Eye (tissue), 1 donor: ENCODE measurements around the gene PRKCD.

ENCODE experiments used
- DNase-seq: peaks from one replicate; pipeline ENCODE4 v3.0.0-alpha.2; 2015

PRKCD gene

DNA sequence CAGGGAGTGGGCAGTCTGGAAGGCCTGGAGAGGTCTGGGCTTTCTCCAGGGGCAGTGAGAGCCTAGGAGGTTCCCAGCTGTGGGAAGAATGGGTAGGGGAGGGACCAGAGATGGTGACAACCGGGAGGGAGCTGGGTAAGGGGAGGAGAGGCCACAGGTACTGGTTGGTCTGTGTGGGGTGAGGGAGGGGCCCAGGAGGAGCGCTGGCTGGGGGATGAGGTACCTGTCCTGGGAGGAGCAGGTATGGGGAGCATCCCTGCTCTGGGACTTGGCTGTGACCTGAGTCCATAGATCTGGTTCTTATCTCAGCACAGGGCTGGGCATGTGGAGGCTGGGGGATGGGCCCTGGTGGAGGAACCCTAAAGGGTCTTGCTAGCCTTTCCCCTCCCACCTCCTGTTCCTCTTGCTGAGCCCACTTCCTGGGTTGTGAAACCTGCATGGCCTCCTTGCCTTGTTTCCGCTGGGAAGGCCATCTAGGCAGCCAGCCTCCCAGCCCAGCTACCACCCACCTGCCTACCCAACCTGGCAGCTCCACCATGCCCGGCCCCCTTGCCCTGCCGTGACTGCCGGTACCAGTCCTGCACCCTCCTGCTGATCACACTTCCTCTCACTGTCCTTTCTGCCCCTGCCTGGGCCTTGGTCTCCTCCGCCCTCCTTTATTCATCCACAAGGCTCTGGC is 11.0 kb downstream of the PRKCD start:
- DNase-seq: no peak

DNA sequence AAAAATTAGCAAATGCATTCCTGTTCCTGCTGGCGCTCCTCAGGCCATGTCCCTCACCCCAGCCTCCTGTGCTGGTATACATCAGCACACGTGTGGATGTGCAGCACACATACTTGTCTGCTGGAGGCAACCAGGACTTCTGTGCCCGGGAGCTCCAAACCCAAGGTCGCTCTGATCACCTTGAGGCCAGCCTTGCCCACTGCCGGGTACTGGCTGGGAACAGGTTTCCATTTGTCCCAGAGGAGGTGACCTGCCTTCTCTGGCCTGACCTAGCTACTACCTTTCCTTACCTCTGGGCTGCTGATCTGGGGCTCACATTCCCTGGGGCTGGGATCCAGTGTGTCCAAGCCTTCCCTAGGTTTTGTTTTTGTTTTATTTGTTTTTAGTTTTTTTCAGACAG is 12.1 kb downstream of the PRKCD start:
- no peak for DNase-seq

DNA sequence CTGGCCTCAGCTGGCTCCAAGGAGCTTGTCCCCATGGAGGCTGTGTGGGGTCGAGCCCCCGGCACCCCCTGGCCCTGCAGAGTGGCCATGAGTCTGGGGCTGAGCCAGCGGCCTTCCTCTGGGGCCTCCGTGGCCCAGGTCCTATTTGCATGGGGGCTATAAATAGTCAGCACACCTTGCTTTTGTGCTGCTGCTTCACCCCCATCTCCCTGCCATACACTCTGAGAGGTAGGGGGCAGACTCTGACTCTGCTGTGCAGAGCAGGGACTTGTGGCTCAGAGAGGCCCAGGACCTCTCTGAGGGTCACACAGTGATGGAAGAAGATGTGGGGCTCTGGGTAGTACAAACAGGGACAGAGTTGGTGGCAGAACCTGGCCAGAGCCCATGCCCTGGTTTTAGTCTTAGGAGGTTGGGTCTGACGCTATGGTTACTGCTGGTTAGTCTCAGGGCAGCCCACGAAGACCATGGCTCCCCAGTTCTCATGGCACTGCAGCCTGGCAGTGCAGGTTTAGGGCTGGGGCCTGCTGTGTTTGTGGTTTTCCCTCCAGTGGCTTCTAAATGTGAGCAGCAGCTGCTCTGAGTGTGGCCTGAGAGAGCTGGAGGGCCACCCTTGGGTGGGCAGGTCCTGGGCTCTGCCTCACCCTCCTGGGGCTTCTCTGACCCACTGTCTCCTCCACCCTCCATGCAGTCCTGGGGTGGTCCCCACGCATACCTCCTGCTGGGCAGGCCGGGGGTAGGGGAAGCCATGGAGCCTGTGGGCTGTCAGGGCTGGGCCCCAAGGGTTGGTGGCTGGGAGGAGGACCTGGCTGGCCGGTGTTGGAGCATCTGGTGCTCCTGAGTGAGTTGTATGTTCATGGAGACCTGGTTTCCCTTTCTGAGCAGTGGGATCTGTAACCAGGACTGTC is 13.6 kb downstream of the PRKCD start:
- no peak for DNase-seq

DNA sequence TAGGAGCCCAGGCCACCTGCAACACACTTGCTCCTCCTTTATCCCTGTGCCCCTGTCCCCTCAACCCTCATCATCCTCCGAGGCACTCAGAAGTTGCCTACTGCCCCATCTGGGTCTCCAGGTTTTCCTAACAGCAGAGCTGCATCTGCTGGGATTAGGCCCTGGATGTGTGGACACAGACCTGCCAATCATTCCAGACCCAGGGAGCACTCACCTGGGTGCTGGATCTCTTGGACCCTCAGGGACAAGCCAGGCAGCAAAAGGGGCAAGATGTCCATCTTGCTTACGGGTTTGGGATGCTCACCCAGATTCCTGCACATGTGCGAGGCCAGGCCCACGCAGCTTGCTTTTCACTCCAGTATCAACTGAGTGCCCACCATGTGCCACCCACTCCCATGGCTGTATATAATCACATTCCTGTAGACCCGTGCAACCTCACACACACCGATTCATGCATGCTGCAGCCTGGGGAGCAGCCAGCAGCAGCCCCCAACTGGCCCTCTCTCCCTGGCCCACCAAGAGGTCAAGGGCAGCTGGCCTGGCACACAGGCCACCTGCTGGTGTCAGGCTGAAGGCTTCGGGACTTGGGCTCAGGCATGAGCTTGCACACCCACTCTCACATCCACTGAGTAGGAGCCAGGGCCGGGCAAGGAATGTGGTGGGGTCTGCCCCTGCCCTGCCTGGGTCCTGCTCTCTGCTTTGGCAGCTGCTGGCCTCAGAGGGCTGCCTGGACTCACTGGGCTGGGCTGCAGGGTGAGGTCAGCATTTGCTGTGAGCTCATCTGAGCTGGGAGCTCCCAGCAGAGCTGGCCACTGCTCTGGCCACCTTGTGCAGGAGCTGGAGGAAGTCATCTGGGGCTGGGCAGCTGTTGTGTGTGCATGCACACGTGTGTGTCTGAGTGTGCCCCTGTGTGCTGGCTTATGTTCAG is 14.9 kb downstream of the PRKCD start:
- DNase-seq: no peak

DNA sequence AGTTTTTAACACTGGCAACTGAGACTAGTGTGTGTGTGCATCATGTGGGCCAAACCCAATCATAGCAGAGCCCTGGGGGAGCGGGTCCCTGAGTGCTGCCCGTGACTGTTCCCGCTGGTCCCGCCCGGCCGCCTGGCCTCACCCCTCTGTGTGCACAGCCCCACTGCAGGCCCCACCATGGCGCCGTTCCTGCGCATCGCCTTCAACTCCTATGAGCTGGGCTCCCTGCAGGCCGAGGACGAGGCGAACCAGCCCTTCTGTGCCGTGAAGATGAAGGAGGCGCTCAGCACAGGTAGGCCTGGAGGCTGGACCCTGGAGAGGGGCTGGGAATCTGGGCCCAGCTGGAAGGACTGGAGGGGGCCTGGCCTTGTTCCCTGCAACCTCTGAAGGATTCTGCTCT is 17.2 kb downstream of the PRKCD start:
- DNase-seq: no peak

DNA sequence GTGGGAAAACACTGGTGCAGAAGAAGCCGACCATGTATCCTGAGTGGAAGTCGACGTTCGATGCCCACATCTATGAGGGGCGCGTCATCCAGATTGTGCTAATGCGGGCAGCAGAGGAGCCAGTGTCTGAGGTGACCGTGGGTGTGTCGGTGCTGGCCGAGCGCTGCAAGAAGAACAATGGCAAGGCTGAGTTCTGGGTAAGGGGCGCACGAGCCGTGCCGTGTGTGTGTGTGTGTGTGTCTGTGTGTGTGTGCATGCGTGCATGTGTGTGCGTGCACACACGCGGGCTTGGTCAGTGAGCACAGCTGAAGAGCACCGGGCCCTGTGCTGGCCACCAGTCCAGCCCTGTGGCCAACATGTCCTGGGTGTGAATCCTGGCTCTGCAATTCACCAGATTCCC is 18.6 kb downstream of the PRKCD start:
- DNase-seq: no peak

DNA sequence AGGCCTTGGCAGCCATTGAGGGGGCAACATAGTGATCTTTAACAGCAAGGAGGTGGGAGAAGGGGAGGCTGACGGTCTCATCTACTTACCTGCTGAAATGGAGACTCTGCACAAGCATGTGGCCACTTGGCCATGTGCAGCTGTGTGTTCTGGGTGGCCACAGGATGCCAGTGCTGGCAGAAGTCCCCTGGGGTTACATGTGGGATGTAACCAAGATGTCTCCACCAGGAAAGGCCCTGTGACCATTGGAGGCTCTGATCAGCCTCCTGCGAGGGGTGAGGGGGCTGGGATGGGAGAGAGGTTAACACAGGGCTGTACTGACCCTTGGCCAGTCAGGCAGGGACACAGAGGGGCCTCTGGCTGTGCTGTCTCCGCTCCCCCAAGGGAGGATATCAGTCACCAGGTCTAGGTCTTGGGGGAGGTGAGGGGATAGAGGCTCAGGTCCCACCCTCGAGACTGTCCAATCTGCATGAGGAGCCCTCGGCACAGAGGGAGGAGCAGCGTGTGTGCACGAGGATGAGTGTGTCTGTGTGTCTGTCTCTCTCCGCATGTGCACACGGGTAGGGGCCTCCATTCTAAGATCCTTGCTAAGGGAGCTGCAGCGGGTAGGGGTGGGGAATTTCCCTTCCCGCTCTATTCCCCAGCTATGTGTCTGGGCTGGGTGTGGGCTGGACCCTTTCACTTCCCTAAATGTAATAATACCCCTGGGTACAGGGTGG is 19.5 kb downstream of the PRKCD start:
- no peak for DNase-seq

DNA sequence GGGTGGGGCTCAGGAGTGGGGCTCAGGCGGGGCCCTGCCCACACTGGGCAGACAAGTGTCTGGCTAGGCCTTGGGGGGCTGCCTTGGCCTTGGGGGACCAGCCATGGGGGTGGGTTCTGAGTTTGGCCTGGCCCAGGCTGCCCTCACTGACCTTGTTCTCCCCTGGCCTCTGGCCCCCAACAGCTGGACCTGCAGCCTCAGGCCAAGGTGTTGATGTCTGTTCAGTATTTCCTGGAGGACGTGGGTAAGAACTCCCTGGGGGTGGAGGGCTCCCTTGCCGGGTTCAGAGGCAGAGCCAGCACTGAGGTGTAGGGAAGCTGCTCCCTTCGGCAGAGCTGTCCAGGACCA is 20.0 kb downstream of the PRKCD start:
- no peak for DNase-seq

DNA sequence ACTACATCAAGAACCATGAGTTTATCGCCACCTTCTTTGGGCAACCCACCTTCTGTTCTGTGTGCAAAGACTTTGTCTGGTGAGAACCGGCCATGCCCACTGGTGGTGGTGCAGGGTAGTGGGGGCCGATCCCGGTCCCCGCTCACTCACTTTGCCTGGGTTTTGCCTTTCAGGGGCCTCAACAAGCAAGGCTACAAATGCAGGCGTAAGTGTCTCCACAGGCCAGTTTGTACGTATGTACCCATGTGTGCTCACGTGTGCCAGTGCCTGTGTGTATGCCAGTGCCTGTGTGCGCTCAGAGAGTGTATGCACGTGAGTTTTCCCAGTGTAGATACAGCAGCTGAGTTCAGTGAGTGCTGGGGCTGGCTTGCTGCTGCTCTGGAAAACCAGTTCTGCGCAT is 20.5 kb downstream of the PRKCD start:
- no peak for DNase-seq

DNA sequence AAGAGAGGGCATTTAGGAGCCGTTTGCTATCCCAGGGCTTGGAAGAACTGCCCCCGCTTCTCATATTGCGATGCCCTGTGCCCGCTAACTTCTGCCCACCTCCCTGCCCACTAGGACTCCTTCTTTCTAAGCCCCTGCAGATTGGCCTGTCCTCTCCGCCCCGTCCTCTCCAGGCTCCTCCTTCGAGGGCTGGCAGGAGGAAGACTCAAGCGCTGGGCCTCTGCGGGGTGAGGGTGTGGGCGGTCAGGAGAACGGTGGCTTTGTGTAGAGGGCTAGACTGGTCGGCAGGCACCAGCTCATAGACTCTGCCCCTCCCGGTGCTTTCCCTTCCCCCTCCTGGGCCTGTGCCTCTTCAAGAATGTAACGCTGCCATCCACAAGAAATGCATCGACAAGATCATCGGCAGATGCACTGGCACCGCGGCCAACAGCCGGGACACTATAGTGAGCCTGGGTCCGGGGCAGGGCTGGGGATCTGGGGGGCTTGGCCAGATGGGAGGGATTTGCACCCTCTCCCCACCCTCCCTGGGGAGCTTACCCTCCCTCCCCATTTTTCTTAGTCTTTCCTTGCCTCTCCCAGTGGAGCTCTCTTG is 21.9 kb downstream of the PRKCD start:
- DNase-seq: no peak

DNA sequence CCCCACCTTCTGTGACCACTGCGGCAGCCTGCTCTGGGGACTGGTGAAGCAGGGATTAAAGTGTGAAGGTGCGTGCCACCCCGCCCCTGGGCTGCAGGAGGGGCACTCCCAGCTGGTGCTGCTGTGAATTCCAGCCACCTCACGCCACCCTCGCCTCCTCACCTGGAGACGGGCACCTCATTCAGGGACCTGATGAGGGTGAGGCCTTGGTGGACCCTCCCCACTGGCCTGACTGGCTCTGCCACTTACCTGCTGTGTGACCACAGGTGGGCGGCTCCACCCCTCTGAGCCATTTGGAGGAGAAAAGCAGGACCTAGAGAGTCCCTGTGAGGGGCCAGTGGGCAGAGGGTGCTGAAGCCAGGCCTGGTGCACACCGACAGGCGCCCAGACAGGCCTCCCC is 22.5 kb downstream of the PRKCD start:
- DNase-seq: no peak

DNA sequence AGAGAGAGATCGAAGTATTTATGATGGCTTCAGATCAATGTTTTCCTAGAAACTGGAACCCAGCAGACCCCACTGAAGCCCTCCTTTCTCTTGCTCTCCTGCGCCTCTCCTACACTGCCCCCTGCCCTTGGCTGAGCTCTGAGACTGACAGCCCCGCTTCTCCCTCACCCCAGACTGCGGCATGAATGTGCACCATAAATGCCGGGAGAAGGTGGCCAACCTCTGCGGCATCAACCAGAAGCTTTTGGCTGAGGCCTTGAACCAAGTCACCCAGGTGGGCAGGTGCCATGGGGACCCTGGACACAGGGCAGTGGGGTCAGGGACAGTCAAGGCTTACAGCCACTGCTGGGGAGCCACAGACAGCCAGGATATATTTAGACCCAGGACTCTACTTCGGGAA is 23.7 kb downstream of the PRKCD start:
- no peak for DNase-seq

DNA sequence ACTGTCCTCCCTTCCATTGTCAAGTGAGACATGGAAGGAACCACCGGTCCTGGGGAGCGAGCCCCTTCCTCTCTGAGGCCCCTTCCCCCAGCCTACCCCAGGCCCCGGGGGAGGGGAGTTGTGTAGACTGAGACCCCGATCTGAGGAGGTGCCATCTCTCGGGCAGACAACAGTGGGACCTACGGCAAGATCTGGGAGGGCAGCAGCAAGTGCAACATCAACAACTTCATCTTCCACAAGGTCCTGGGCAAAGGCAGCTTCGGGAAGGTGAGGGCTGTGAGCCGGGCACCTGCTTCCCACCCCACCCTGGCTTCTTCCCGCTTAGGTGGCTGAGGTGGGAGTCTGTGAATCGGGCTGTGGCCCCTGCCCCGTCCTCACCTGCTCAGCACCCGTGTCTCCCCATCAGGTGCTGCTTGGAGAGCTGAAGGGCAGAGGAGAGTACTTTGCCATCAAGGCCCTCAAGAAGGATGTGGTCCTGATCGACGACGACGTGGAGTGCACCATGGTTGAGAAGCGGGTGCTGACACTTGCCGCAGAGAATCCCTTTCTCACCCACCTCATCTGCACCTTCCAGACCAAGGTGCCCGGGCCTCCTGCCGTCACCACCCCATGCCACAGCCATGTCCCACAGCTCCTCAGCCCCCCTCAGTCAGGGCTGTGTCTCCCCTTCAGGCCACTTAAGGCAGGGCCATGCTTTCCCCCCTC is 24.9 kb downstream of the PRKCD start:
- DNase-seq: no peak

DNA sequence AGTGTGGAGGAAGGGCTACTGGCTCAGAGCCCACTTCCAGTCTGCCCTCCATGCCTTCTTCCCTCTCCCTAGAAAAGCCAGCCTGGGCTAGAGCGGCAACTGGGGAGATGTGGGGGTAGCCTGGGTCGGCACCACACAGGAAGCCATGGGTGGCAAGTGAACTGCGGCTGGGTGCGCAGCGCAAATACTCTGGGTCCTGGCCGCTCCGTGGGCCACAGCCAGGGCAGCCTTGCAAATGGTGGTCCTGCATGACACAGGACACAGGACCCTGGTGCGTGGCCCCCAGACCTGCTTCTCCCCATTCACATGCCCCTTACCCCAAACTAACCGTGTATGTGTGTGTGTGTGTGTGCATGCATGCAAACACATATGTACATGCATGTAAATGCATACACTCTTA is 25.7 kb downstream of the PRKCD start:
- DNase-seq: no peak

DNA sequence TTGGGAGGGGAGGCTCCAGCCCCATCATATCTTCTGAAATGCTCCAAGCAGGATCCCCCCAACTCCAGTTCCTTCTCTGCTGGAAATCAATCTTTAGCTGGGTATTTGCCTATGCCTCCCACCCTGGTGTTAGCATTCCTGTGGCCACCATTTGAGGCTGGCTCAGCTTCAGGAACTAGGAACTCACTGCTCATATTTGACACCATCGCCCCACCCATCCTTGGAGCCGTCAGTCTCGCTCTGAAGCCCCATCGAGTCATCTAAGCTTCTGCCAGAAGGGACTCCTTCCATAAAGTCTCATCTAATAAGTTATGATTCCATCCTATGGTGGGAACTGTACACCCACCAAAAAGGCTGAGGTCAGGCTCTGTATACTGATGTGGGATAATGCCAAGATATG is 26.4 kb downstream of the PRKCD start:
- DNase-seq: no peak

DNA sequence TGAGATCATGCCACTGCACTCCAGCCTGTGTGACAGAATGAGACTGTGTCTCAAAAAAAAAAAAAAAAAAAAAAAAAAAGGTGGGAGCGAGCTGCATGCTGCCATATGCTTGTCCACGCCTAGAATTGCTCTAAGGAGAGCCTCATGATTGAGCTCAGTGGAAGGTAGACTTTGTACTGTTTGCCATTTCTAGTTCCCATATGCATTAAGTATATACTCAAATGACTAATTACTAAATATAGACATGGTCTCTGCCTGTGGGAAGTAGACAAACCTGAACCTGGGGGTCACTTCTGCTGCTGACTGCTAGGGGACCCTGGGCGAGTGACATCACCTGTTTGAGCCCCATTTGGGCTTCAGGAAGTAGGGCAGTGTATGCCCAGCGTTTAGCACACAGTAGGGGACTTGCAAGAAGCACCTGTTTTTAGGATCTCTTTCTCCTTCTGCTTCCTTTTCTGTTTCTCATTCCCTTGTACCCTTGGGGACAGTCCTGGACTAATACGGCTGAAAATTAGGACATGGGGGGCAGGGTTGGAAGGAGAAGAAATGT is 27.2 kb downstream of the PRKCD start:
- DNase-seq: no peak

DNA sequence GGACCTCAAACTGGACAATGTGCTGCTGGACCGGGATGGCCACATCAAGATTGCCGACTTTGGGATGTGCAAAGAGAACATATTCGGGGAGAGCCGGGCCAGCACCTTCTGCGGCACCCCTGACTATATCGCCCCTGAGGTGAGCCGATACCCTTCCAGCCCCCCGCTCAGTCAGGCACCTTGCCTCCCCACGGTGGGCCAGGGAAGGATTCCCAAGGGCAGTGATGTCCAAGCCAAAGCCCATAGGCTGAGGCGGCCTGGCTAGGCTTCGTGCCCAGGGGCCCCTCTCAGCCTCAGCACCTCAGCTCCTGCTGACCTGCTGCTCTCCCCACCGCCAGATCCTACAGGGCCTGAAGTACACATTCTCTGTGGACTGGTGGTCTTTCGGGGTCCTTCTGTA is 27.7 kb downstream of the PRKCD start:
- no peak for DNase-seq

DNA sequence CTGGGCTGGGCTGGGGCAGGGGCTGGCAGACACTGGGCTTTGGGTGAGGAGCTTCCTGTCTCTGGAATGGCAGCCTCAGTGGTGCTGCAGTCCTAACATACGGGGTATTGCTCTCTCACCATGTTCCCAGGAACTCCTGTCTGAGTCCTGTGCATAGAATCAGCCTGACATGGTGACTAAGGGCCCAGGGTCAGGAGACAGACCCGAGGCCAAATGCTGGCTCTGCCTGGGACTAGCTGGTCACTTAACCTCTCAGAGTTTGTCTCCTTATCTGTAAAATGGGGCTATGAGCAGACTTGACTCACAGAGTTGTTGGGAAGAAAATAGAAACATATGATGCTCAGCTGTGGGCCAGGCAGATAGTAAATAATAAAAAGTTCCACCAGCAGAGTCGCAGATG is 28.3 kb downstream of the PRKCD start:
- no peak for DNase-seq

DNA sequence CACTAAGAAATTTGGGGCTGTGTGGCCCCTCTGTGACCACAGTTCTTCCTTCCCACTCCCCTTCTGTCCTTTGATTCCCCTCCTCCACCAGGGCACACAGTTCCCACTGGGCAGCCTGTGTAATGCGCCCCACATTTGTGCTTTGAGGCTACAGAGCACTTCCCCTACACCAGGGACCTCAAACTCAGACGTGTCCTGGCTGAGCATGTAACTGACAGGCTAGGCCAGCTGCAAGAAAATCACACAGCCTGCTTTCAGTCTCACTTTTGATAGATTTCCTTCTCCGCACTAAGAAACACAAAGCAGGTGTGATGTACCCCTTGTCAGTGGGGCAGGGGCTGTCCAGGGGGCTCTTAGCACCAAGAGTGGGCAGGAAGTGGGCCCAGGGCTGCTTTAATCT is 29.6 kb downstream of the PRKCD start:
- no peak for DNase-seq

DNA sequence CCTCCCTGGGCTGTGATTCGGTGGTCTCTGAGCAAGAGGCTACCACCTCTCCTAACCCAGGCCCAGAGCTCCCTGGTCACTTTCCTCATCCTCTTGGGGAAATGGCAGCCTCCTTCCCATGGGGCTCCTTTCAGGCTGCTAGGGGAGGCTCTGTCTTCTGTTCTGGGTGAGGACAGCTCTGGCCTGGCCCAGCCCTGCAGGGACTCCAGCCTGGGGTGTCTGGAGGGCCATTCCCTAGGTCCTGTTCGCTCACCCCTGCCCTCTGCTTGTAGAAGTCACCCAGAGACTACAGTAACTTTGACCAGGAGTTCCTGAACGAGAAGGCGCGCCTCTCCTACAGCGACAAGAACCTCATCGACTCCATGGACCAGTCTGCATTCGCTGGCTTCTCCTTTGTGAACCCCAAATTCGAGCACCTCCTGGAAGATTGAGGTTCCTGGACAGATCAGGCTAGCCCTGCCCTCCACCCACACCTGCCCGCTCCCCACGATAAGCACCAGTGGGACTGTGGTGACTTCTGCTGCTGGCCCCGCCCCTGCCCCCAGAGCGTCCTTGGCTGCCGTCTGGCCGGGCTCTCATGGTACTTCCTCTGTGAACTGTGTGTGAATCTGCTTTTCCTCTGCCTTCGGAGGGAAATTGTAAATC is 30.9 kb downstream of the PRKCD start:
- no peak for DNase-seq

DNA sequence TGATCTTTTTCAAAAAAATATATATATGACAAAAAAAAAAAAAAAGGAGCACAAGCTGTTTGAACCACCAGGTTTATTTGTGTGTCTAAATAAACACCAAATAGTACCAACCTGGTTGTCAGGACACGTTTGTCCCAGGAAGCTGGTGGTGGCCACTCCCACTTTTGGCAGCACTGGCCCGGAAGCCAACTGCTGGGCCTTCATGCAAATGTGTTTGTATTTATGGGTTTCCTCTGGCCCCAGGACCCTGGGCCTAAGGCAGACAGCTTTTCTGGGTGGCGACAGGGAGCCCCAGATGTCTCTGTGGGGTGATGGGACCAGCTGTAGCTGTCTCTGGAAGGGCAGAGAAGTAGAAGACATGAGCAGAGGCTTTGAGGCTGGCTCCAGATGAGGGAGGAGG is 31.6 kb downstream of the PRKCD start:
- no peak for DNase-seq
